Activated naive CD8-positive, alpha-beta T cell treated with anti-CD3 and anti-CD28 coated beads, Interleukin-2, amount 10 ng/mL, durations not matched to agents 7 days and 5 days (primary cell): Measurements from ENCODE around the gene MIF. TPM values are rescaled to one million over a fixed set of nuclear protein-coding genes. Genes with fewer than 3 reads are reported as not detected.

Experiments
- ATAC-seq: fragments of 150-1000 bp; cut with Tn5 transposase; one replicate; pipeline ENCODE4 v1.10.0; 2021; ENCODE audit warnings: low read depth, moderate library complexity
- POLR2A ChIA-PET: fragments of 350-600 bp; sonication (Branson Sonifier 250); formaldehyde crosslinking; loops from one replicate; lab custom pipeline; 2021; ENCODE audit warnings: antibody characterized with exemption; lab: Charles Lee
- DNase-seq: peaks from one replicate; pipeline ENCODE4 v3.0.0; 2021
- H3K27ac Mint-ChIP-seq: one replicate; pipeline ENCODE4 v1.8.0; 2022; ENCODE audit warnings: mild to moderate bottlenecking, mixed read lengths
- H3K27me3 Mint-ChIP-seq: one replicate; pipeline ENCODE4 v1.8.0; 2022; ENCODE audit warnings: mild to moderate bottlenecking, moderate library complexity, mixed read lengths
- H3K36me3 Mint-ChIP-seq: one replicate; pipeline ENCODE4 v1.8.0; 2021; ENCODE audit warnings: mild to moderate bottlenecking, mixed read lengths
- H3K4me1 Mint-ChIP-seq: one replicate; pipeline ENCODE4 v1.8.0; 2021; ENCODE audit warnings: mixed read lengths
- H3K4me3 Mint-ChIP-seq: one replicate; pipeline ENCODE4 v1.8.0; 2022; ENCODE audit warnings: mild to moderate bottlenecking, moderate library complexity, mixed read lengths
- H3K9me3 Mint-ChIP-seq: one replicate; pipeline ENCODE4 v1.8.0; 2021; ENCODE audit warnings: mixed read lengths
- total RNA-seq, 2 experiments: library from RNA; stranded (reverse); gene quantifications; one replicate each; pipeline ENCODE4 v1.2.3, GENCODE V29; 2021

The MIF gene
- total RNA-seq, 2 experiments from 2014 or later = 776 to 848 TPM

DNA sequence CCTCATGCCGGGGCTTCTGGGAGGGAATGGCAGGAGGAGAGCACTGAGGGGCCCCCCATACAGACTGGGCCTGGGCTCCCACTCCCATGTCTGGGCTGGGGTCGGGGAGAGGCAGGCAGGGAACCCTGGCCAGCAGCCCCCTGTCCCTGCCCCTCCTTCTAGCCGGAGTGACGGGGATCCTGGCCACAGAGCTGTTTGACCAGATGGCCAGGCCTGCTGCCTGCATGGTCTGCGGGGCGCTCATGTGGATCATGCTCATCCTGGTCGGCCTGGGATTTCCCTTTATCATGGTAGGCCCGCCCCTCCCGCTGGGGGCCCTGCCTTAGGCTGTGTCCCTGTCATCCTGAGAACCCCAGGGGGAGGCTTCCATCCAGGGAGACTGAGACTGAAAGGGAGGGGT is 10.0 kb upstream of the MIF start:
- POLR2A ChIA-PET = no interaction called here
- H3K4me1 Mint-ChIP-seq = no peaks in the 10 kb centered on the region
- DNase-seq (no peak), ATAC-seq (no peak)
- H3K9me3 Mint-ChIP-seq = no peaks in the 10 kb centered on the region
- no peak overlapping the region for H3K27ac Mint-ChIP-seq
- no peak overlapping the region for H3K4me3 Mint-ChIP-seq
- H3K27me3 Mint-ChIP-seq = no peaks in the 10 kb centered on the region
- H3K36me3 Mint-ChIP-seq = peaks cover 3% of the 10 kb centered on the region

DNA sequence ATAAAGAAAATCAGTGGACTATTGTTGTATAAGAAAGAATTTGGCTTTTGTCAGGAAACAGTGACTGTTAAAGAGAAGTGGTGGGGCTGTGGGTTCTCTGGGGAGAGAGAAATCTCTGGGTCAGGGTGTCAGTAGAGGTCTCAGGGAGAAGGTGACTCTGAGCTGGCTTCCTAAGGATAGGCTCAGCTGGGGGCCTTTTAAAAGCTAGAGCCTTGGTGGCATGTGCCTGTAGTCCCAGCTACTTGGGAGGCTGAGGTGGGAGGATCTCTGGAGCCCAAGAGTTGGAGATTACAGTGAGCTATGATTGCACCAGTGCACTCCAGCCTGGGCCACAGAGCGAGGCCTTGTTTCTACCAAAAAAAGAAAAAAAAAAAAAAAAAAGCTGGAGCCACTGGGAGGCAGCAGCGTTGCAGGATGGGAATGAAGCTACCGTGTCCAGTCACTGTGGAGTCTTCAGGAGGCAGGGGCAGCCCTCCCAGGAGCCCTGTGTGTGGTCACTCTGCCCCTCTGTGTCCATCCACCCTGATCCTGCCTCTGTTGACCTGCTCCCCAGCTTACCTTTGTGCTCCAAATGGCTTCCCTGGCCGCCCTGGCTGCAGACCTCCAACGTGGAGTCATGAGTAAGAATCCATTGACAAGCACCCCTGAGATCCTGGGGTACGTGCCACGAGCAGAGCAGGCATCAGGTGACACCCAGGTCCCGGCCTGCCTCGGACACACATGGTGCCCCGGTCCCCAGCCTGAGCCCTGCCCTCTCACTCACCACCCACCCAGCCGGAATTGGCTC is 5.4 kb upstream of the MIF start:
- H3K36me3 Mint-ChIP-seq = no peaks in the 10 kb centered on the region

DNA sequence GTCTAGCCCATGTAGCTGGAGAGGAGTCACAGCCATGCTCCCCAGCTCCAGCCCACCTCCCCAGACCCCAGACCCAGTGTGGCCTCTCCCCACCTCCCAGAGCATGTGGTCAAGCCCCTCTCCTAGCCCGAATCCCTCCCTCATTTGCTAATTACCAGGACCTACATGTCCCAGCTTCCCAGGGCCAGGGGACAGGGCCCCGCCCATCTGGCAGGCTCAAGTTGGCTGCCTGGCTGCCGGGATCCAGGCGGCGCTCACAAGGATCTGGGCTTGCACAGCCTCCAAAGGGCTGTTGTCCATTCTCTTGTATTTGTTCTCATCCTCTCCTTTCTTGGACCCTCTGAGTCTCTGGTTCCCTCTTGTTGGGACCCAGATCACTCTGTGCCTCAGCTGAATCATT is 4.6 kb upstream of the MIF start:
- H3K27me3 Mint-ChIP-seq = no peaks in the 10 kb centered on the region
- H3K4me3 Mint-ChIP-seq = no peak overlapping the region
- H3K27ac Mint-ChIP-seq = no peak overlapping the region
- peaks cover 2% of the 10 kb centered on the region for H3K36me3 Mint-ChIP-seq
- DNase-seq (no peak), ATAC-seq (no peak)
- peaks cover 15% of the 10 kb centered on the region for H3K4me1 Mint-ChIP-seq
- POLR2A ChIA-PET = interaction anchor here (0.7 to 1.6 kb wide), 3 partner anchors 13 to 32 kb away, joined by 4 to 5 read pairs (median 4); no protein-coding TSS in a partner anchor
- no peaks in the 10 kb centered on the region for H3K9me3 Mint-ChIP-seq

More for the DNA sequence above, 5.4 kb upstream of the MIF start:
- no peak overlapping the region for H3K4me3 Mint-ChIP-seq
- H3K9me3 Mint-ChIP-seq = no peaks in the 10 kb centered on the region
- no peak for DNase-seq
- no peak for ATAC-seq
- no peaks in the 10 kb centered on the region for H3K27me3 Mint-ChIP-seq
- no peak overlapping the region for H3K27ac Mint-ChIP-seq
- POLR2A ChIA-PET = interaction anchor here (0.7 to 1.3 kb wide), 4 partner anchors 12 to 489 kb away, joined by 3 to 7 read pairs (median 4); no protein-coding TSS in a partner anchor
- H3K4me1 Mint-ChIP-seq = peaks cover 11% of the 10 kb centered on the region

DNA sequence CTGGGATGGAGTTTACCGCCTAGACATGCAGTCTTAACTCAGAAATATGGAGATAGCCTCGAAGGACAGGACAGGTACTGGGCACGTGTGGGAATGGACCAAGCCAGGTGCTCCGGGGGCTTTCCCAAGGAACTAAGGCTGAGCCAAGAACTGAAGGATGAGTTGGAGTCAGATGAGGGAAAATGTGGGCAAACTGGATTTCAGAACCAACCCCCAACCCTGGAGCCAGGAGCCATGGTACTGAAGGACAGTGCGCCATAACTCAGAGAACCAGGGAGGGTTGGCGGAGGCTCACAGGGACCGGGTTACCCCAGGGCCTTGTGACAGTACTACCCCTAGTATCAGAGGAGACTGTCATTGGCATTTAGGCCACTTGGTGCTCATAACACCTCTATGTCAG is 2.5 kb upstream of the MIF start:
- DNase-seq (no peak), ATAC-seq (no peak)
- H3K36me3 Mint-ChIP-seq = peaks cover 11% of the 10 kb centered on the region
- H3K4me3 Mint-ChIP-seq = no peak overlapping the region
- peak overlapping the region; percentile 19 for H3K27ac Mint-ChIP-seq
- H3K9me3 Mint-ChIP-seq = no peaks in the 10 kb centered on the region
- H3K27me3 Mint-ChIP-seq = no peaks in the 10 kb centered on the region
- POLR2A ChIA-PET = interaction anchor here (3.3 kb wide), 1 partner anchor 20 kb away, joined by 53 read pairs; no protein-coding TSS in a partner anchor
- H3K4me1 Mint-ChIP-seq = peaks cover 17% of the 10 kb centered on the region

DNA sequence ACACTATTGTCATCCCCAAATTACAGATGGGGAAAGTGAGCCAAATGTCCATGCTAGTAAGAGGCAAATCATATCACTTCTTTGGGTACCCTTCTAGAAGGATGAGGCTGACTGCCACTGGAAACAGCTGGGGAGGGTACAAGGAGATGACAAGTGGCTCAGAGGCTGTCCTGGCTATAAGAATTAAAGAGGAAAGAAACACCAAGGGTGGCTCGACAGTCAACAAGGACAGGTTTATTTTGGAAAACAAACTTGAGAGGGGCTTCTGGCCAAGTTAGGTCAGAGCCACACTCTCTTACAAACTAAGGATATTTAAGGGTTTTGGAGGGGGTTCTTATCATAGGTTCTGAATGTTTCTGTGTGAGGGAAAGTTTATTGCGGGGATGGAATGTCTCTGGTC is 2.1 kb upstream of the MIF start:
- ATAC-seq (no peak), DNase-seq (no peak)
- Mint-ChIP-seq H3K4me1 (peaks cover 19% of the 10 kb centered on the region), H3K9me3 (no peaks in the 10 kb centered on the region), H3K36me3 (peaks cover 14% of the 10 kb centered on the region), H3K27me3 (no peaks in the 10 kb centered on the region), H3K27ac (peak overlapping the region; percentile 19), H3K4me3 (peak overlapping the region; percentile 19)
- POLR2A ChIA-PET = interaction anchor here (3.3 kb wide), 1 partner anchor 20 kb away, joined by 53 read pairs; no protein-coding TSS in a partner anchor

DNA sequence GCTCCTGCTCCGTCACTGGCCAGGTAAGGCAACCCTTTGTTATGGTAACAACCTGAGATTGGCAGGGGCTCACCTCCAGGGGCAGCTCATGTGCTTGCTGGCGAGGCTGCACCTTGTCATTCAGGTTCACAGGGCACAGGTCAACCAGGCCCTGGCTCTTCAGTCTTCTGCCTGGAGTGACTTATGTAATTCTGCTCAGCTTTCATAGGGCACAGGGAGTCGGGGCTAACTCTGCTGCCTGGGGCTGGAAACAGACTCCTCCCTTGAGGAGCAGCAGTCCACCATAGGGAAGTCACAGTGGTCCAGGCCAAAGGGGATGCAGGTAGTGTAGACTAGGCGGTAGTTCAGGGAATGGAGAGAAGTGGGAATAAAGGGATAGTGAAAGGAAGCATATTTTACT is 1.5 kb upstream of the MIF start:
- Mint-ChIP-seq H3K27me3 (no peaks in the 10 kb centered on the region), H3K4me1 (peaks cover 19% of the 10 kb centered on the region), H3K4me3 (peak overlapping the region; percentile 96), H3K36me3 (peaks cover 15% of the 10 kb centered on the region), H3K27ac (peak overlapping the region; percentile 99), H3K9me3 (no peaks in the 10 kb centered on the region)
- DNase-seq (no peak), ATAC-seq (no peak)
- POLR2A ChIA-PET = interaction anchor here (0.8 to 3.3 kb wide), 3 partner anchors 17 to 35 kb away, joined by 3 to 53 read pairs (median 39); partner anchors contain the start of gene SLC2A11

DNA sequence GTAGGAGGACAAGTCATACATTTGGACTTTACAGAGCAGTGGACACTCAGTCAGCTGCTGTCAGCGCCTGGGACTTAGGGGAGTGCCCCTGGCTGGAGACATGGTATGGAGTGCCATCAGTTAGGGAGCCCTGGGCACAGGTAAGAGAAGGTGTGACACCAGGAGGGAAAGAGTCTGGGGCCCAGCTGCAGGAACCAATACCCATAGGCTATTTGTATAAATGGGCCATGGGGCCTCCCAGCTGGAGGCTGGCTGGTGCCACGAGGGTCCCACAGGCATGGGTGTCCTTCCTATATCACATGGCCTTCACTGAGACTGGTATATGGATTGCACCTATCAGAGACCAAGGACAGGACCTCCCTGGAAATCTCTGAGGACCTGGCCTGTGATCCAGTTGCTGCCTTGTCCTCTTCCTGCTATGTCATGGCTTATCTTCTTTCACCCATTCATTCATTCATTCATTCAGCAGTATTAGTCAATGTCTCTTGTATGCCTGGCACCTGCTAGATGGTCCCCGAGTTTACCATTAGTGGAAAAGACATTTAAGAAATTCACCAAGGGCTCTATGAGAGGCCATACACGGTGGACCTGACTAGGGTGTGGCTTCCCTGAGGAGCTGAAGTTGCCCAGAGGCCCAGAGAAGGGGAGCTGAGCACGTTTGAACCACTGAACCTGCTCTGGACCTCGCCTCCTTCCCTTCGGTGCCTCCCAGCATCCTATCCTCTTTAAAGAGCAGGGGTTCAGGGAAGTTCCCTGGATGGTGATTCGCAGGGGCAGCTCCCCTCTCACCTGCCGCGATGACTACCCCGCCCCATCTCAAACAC is 850 bp upstream of the MIF start:
- Mint-ChIP-seq H3K4me1 (peaks cover 22% of the 10 kb centered on the region), H3K27ac (peak overlapping the region; percentile 99), H3K4me3 (peak overlapping the region; percentile 96), H3K27me3 (no peaks in the 10 kb centered on the region), H3K9me3 (no peaks in the 10 kb centered on the region), H3K36me3 (peaks cover 18% of the 10 kb centered on the region)
- no peak for ATAC-seq
- no peak for DNase-seq
- POLR2A ChIA-PET = interaction anchor here (0.6 to 3.3 kb wide), 19 partner anchors 8 to 662 kb away, joined by 3 to 53 read pairs (median 3); partner anchors contain the start of genes C22orf15, CABIN1, GUCD1 and SLC2A11

DNA sequence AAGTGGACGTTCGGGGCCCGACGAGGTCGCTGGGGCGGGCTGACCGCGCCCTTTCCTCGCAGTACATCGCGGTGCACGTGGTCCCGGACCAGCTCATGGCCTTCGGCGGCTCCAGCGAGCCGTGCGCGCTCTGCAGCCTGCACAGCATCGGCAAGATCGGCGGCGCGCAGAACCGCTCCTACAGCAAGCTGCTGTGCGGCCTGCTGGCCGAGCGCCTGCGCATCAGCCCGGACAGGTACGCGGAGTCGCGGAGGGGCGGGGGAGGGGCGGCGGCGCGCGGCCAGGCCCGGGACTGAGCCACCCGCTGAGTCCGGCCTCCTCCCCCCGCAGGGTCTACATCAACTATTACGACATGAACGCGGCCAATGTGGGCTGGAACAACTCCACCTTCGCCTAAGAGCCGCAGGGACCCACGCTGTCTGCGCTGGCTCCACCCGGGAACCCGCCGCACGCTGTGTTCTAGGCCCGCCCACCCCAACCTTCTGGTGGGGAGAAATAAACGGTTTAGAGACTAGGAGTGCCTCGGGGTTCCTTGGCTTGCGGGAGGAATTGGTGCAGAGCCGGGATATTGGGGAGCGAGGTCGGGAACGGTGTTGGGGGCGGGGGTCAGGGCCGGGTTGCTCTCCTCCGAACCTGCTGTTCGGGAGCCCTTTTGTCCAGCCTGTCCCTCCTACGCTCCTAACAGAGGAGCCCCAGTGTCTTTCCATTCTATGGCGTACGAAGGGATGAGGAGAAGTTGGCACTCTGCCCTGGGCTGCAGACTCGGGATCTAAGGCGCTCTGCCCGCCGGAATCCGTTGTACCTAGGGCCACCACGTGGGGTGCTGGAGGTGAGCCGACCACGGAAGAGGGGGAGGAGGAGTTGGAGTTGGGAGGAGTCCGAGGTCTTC is 771 bp downstream of the MIF start:
- Mint-ChIP-seq H3K27me3 (no peaks in the 10 kb centered on the region), H3K4me1 (peaks cover 25% of the 10 kb centered on the region), H3K4me3 (peak overlapping the region; percentile 96), H3K36me3 (peaks cover 26% of the 10 kb centered on the region), H3K27ac (peak overlapping the region; percentile 99), H3K9me3 (peaks cover 2% of the 10 kb centered on the region)
- DNase-seq (peak; percentile 75), ATAC-seq (peak; percentile 26)
- POLR2A ChIA-PET = interaction anchor here (0.8 to 3.3 kb wide), 17 partner anchors 9 to 660 kb away, joined by 3 to 53 read pairs (median 4); partner anchors contain the start of genes C22orf15, CABIN1, GUCD1 and SLC2A11

DNA sequence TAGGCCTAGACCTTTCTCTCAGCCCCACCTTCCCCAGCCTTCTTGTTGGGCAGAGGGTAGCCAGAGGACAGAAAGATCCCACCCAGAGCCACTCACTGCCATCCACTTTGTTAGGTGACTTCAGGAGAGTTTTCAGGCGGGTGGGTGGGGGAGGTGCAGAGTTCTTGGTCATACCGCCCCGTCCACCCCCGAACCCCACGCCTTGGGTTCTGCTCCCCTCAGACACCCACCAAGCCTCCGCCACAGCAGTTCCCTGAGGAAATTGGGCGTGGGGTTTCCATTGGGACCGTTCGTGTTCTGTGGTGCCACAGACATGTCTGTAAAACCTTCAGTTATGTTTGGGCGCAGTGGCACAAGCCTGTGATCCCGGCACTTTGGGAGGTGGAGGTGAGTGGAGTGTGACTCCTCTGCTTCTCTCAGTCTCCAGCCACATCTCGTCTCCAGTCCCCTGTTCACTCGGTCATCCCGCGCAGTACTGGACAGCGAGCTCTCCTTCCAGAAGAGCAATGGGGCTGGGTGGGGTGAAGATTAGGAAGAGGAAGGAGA is 1.5 kb downstream of the MIF start:
- peaks cover 30% of the 10 kb centered on the region for H3K36me3 Mint-ChIP-seq

DNA sequence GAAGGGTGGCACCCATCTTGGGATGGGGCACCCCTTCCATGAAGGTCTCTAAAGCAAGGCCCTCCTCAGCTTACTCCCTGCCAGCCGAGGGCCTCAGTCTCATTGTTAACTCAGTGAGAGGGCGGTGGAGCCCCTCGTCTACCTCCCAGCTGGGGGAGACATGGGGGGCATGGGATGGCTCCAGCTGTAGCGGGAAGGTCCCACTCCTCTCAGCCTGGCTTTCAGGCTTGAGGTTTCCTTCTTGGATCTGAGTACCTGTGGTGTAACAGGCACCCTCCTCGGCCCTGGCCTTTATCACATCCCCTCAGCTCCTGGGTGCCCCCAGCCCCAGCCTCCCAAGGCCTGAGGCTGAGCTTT is 2.0 kb downstream of the MIF start:
- H3K4me1 Mint-ChIP-seq = peaks cover 25% of the 10 kb centered on the region
- POLR2A ChIA-PET = interaction anchor here (0.8 kb wide), 1 partner anchor 37 kb away, joined by 3 read pairs; no protein-coding TSS in a partner anchor
- no peak for DNase-seq
- peaks cover 2% of the 10 kb centered on the region for H3K9me3 Mint-ChIP-seq
- H3K27ac Mint-ChIP-seq = peak overlapping the region; percentile 31
- H3K36me3 Mint-ChIP-seq = peaks cover 34% of the 10 kb centered on the region
- H3K4me3 Mint-ChIP-seq = peak overlapping the region; percentile 96
- H3K27me3 Mint-ChIP-seq = no peaks in the 10 kb centered on the region
- no peak for ATAC-seq

More for the DNA sequence above, 1.5 kb downstream of the MIF start:
- Mint-ChIP-seq H3K4me1 (peaks cover 25% of the 10 kb centered on the region), H3K27ac (peak overlapping the region; percentile 99), H3K9me3 (peaks cover 2% of the 10 kb centered on the region), H3K4me3 (peak overlapping the region; percentile 96), H3K27me3 (no peaks in the 10 kb centered on the region)
- ATAC-seq = no peak
- POLR2A ChIA-PET = interaction anchor here (0.8 kb wide), 1 partner anchor 37 kb away, joined by 3 read pairs; no protein-coding TSS in a partner anchor
- no peak for DNase-seq

DNA sequence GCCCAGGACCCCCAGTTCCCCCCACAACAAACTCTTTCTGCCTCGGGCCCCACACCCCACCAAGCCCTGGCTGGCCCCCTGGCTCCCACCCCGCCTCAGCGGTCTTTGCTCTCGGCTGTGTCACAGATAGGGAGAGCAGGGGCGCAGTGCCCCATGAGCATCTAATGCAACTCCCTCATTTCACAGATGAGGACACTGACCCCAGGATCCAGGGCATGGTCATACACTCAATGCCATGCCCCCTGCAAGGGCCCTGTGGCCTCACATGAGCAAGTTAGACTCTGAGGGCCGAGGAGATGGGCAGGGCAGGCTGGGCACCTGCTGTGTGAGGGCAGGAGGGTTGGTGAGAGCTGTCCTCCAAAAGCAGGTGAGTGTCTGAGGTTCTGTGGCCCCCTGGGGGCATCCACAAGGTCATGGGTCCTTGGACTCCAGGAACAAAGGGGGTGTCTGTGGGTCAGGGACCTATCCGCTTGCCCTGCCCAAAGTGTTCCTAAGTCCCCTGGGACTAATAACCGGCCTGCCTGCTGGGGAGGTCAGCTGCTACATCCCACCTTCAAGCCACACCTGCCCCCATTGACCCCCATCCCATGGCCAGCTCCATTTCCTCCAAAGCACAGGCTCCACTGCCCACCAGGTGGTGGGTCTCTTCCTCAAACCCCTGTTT is 2.5 kb downstream of the MIF start:
- ATAC-seq (no peak), DNase-seq (no peak)
- Mint-ChIP-seq H3K27me3 (no peaks in the 10 kb centered on the region), H3K9me3 (peaks cover 2% of the 10 kb centered on the region), H3K4me1 (peaks cover 27% of the 10 kb centered on the region), H3K36me3 (peaks cover 36% of the 10 kb centered on the region), H3K27ac (peak overlapping the region; percentile 47), H3K4me3 (peak overlapping the region; percentile 43)
- POLR2A ChIA-PET = no interaction called here

DNA sequence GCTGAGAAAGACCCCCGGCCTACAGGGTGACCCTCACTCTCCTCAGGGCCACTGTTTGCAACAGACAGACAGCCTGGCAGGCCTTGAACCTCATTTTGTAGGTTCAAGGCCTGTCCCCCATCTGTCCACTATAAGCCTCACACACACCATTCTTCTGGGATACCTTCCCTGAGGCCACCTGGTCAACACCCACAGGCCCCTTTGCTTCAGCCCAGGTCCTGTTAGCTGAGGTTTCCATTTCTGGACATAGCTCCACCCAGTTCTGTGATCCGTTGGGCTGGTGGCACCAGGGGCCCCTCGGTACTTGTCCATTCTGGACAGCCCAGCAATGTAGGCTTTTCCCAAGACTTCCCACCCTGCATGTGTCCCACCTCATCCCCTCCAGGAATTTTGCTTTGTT is 3.1 kb downstream of the MIF start:
- Mint-ChIP-seq H3K9me3 (peaks cover 2% of the 10 kb centered on the region), H3K4me3 (peak overlapping the region; percentile 43), H3K27ac (peak overlapping the region; percentile 47), H3K4me1 (peaks cover 30% of the 10 kb centered on the region), H3K27me3 (no peaks in the 10 kb centered on the region), H3K36me3 (peaks cover 39% of the 10 kb centered on the region)
- no peak for DNase-seq
- POLR2A ChIA-PET = no interaction called here
- no peak for ATAC-seq
